HG03095 (cell line): ENCODE data around the gene APOH.
"Not testable (repeated sequence)": the region's sequence is repeated elsewhere in the genome, so short reads cannot be mapped to it uniquely, and the experiment has no call there.

ENCODE experiments used
- ATAC-seq: cut with Tn5 transposase; IDR thresholded peaks from one replicate; pipeline ENCODE4 v1.9.1; 2021; ENCODE audit warnings: moderate library complexity; ENCODE audit not compliant: unreplicated experiment

Gene APOH

GRCh38 chr17:66228887-66229782, at the start of gene APOH:
APOH (minus strand) TSS chr17:66229415; CDS start chr17:66229379, 36 bp downstream.
- ATAC-seq = no peak

GRCh38 chr17:66277191-66277590, 48.0 kb upstream of the APOH start:
- ATAC-seq = no peak

GRCh38 chr17:66276328-66276937, 47.2 kb upstream of the APOH start:
- ATAC-seq = no peak

- ATAC-seq = no peak
Measured at GRCh38 chr17:66275651-66276050, 46.4 kb upstream of the APOH start.

GRCh38 chr17:66273586-66273848, 44.3 kb upstream of the APOH start:
- ATAC-seq = no peak

- ATAC-seq = no peak
Measured at GRCh38 chr17:66272811-66273585, 43.8 kb upstream of the APOH start.

- ATAC-seq = no peak
Measured at GRCh38 chr17:66271512-66271911, 42.3 kb upstream of the APOH start.

GRCh38 chr17:66270106-66270505, 40.9 kb upstream of the APOH start:
- no peak for ATAC-seq

- no peak for ATAC-seq
Measured at GRCh38 chr17:66268247-66268927, 39.2 kb upstream of the APOH start.

- ATAC-seq = no peak
Measured at GRCh38 chr17:66264696-66265095, 35.5 kb upstream of the APOH start.

- no peak for ATAC-seq
Measured at GRCh38 chr17:66262767-66263166, 33.6 kb upstream of the APOH start.

- no peak for ATAC-seq
Measured at GRCh38 chr17:66260688-66261087, 31.5 kb upstream of the APOH start.

- no peak for ATAC-seq
Measured at GRCh38 chr17:66260275-66260674, 31.1 kb upstream of the APOH start.

- no peak for ATAC-seq
Measured at GRCh38 chr17:66255527-66255971, 26.3 kb upstream of the APOH start.

- ATAC-seq = no peak
Measured at GRCh38 chr17:66255112-66255511, 25.9 kb upstream of the APOH start.

GRCh38 chr17:66253458-66253857, 24.2 kb upstream of the APOH start:
- not testable (repeated sequence) for ATAC-seq

GRCh38 chr17:66250686-66251085, 21.5 kb upstream of the APOH start:
- no peak for ATAC-seq

GRCh38 chr17:66248285-66248684, 19.1 kb upstream of the APOH start:
- ATAC-seq = no peak

- no peak for ATAC-seq
Measured at GRCh38 chr17:66241839-66242238, 12.6 kb upstream of the APOH start.

- no peak for ATAC-seq
Measured at GRCh38 chr17:66240630-66241029, 11.4 kb upstream of the APOH start.

GRCh38 chr17:66240013-66240412, 10.8 kb upstream of the APOH start:
- no peak for ATAC-seq
